Heart left ventricle (tissue), 16 donors: ENCODE measurements around the gene CTSA. TPM values are rescaled to one million over a fixed set of nuclear protein-coding genes. Genes with fewer than 3 reads are reported as not detected.
A peak's percentile ranks its signal among the peaks of the same experiment; 100 is the strongest.
"Not testable (repeated sequence)": the region's sequence is repeated elsewhere in the genome, so short reads cannot be mapped to it uniquely, and the experiment has no call there.

Source experiments
- ATAC-seq, 4 donors: fragments of 200-7000 bp; cut with Tn5 transposase; one replicate each; pipeline ENCODE4 v1.9.1; 2020 to 2022; ENCODE audit warnings: moderate library complexity in 4 of 4, mild to moderate bottlenecking in 3 of 4, moderate number of reproducible peaks in 1 of 4
- DNase-seq, 5 donors: peaks; one replicate each; pipeline ENCODE4 v3.0.0-alpha.2; 2020
- H3K27ac ChIP-seq, 12 donors: fragments of 200-600 bp; sonication (generic) in 4 of 12; one replicate each; pipeline versions ENCODE4 v1.5.0 to v1.8.0; 2016 to 2022; ENCODE audit warnings: mild to moderate bottlenecking in 2 of 12
- H3K27me3 ChIP-seq, 9 donors: fragments of 200-600 bp; sonication (generic) in 2 of 9; one replicate each; pipeline versions ENCODE4 v1.5.1 to v1.8.0; 2016 to 2022; ENCODE audit warnings: mild to moderate bottlenecking in 3 of 9
- H3K36me3 ChIP-seq, 9 donors: fragments of 200-600 bp; sonication (generic) in 2 of 9; one replicate each; pipeline versions ENCODE4 v1.5.0 to v1.8.0; 2018 to 2022; ENCODE audit warnings: mild to moderate bottlenecking in 2 of 9
- H3K4me1 ChIP-seq, 12 donors: fragments of 200-600 bp; sonication (generic) in 4 of 12; one replicate each; pipeline versions ENCODE4 v1.5.0 to v1.8.0; 2016 to 2022; ENCODE audit warnings: mild to moderate bottlenecking in 3 of 12
- H3K4me3 ChIP-seq, 12 donors: fragments of 200-600 bp; sonication (generic) in 4 of 12; one replicate each; pipeline versions ENCODE4 v1.5.0 to v1.8.0; 2017 to 2022; ENCODE audit warnings: mild to moderate bottlenecking in 9 of 12, moderate library complexity in 4 of 12
- H3K9me3 ChIP-seq, 12 donors: fragments of 200-600 bp; sonication (generic) in 4 of 12; one replicate each; pipeline versions ENCODE4 v1.5.0 to v1.8.0; 2016 to 2022; ENCODE audit warnings: mild to moderate bottlenecking in 1 of 12
- POLR2A ChIP-seq, 2 donors: fragments of 450-650 bp; IDR thresholded peaks; one replicate each; pipeline ENCODE4 v1.6.1; 2017; ENCODE audit warnings: antibody characterized with exemption in 2 of 2, mild to moderate bottlenecking in 2 of 2, moderate library complexity in 2 of 2
- WGBS, 4 donors: extraction: QIAGEN DNeasy Blood & Tissue Kit in 2 of 4; methylation state at CpG; one replicate each; pipeline versions ENCODE4 v1.1.5 to v1.1.7; 2013 to 2018; 5-methylcytosine and 5-hydroxymethylcytosine counted together
- intact Hi-C, 10 donors: fragments of 100-400 bp; cut with DNase I; formaldehyde crosslinking; loops; one replicate each; pipeline versions ENCODE4 v1.11.1 to v1.14.2; 2022
- polyA plus RNA-seq, 2 donors: library from polyadenylated mRNA; stranded (reverse); fragments of 200-250 nt; gene quantifications; one replicate each; pipeline ENCODE4 v1.2.3, GENCODE V29; 2013
- total RNA-seq, 9 donors: library from RNA; depleted of rRNA in 2 of 9; stranded (reverse); fragments of >200 nt in 2 of 9; fragmentation: NEBNext Ultra II Directional in 3 of 9; extraction: Animal tissue kit (Norgen Biotek cat#: 25700) in 3 of 9; gene quantifications; one replicate each; pipeline versions ENCODE4 v1.1.0 to v1.2.4, GENCODE V29; 2016 to 2023
- TF ChIP-seq, protein P1 (sequence below), 12 donors: fragments of 200-600 bp; sonication (generic) in 4 of 12; IDR thresholded peaks; one replicate each; pipeline versions ENCODE4 v1.5.0 to v1.8.0; 2018 to 2022; ENCODE audit warnings: antibody characterized with exemption in 12 of 12, mild to moderate bottlenecking in 5 of 12
- donor health status: ischemic (EF 13 %, LVEDD 7.1; RV severe dilation, severe dysfunction).
- donor health status: healthy with polysubstance abuse.
- donor health status: DM: no; HTN: yes; CAD: no.
- donor health status: DM: no; HTN: no; CAD: no.
- donor health status: ischemic (EF 25% LVEDD 6.9; RV normal size, moderate dysfunction).
- donor health status: ischemic (EF 25% LVEDD 5.7; RV mildly dilated, moderate dysfunction).
- donor health status: healthy.
- donor health status: DM: yes; HTN: yes; CAD: no.
- donor health status: ischemic (EF 35%, LVEDD 5.7; RV mildly dilated, moderate dysfunction).
- donor health status: nonischemic (EF 11% LVEDD 7.7; RV severe dilation, severe dysfunction).
- donor health status: DM: yes; HTN: yes; CAD: no.
- donor health status: PGD.
- donor health status: ischemic (EF 29% LVEDD 5.4; RV normal size, mild dysfunction).
- donor health status: nonischemic (EF 23%, LVEDD 6.1; RV moderate dilation, normal function).

CTSA gene
- total and polyA plus RNA-seq, 11 donors, result 62.5 to 214 (median 107) TPM

DNA sequence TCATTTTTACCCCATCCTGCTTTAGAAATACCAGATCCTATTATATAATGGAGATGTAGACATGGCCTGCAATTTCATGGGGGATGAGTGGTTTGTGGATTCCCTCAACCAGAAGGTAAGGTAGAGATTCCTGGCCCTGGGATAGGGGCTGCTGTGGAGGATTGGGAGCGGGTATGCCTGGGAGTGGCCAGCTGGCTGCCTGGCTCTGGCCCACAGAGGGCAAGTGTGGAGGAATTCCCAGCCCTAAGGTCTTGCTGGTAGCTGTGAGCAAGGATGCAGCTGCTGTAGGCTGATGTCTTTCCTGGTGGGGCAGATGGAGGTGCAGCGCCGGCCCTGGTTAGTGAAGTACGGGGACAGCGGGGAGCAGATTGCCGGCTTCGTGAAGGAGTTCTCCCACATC, 6.6 kb downstream of the CTSA start:
- TF ChIP-seq POLR2A (IDR thresholded peaks at IDR 0.05), result no peak
- TF ChIP-seq, protein P1, sequence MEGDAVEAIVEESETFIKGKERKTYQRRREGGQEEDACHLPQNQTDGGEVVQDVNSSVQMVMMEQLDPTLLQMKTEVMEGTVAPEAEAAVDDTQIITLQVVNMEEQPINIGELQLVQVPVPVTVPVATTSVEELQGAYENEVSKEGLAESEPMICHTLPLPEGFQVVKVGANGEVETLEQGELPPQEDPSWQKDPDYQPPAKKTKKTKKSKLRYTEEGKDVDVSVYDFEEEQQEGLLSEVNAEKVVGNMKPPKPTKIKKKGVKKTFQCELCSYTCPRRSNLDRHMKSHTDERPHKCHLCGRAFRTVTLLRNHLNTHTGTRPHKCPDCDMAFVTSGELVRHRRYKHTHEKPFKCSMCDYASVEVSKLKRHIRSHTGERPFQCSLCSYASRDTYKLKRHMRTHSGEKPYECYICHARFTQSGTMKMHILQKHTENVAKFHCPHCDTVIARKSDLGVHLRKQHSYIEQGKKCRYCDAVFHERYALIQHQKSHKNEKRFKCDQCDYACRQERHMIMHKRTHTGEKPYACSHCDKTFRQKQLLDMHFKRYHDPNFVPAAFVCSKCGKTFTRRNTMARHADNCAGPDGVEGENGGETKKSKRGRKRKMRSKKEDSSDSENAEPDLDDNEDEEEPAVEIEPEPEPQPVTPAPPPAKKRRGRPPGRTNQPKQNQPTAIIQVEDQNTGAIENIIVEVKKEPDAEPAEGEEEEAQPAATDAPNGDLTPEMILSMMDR (IDR thresholded peaks at IDR 0.05), result no peak
- no peak for ATAC-seq
- WGBS, 4 donors, result 94 to 99% (median 96%) methylated on average over 7 of the region's 7 CpGs
- peak in 1 of 5 donors; percentile 52 for DNase-seq
- H3K4me3 ChIP-seq, result no peak overlapping the region
- peaks cover 0 to 99% (median 91%) of the 10 kb centered on the region in 9 donors for H3K36me3 ChIP-seq
- H3K27me3 ChIP-seq, result no peaks in the 10 kb centered on the region
- H3K4me1 ChIP-seq, result peaks cover 0 to 7% (median 0%) of the 10 kb centered on the region in 12 donors
- H3K9me3 ChIP-seq, result no peaks in the 10 kb centered on the region
- no peak overlapping the region for H3K27ac ChIP-seq
- intact Hi-C loops, result loop anchor here in 1 of 10 donors (10.0 kb wide), 1 partner anchor 67 kb away; no protein-coding TSS in a partner anchor

DNA sequence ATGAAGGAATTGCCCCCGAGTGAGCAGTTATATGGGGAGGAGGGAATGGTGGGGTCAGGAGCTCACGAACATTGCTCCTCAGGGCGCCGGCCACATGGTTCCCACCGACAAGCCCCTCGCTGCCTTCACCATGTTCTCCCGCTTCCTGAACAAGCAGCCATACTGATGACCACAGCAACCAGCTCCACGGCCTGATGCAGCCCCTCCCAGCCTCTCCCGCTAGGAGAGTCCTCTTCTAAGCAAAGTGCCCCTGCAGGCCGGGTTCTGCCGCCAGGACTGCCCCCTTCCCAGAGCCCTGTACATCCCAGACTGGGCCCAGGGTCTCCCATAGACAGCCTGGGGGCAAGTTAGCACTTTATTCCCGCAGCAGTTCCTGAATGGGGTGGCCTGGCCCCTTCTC, 7.2 kb downstream of the CTSA start:
- no peak overlapping the region for H3K4me3 ChIP-seq
- ATAC-seq (no peak), DNase-seq (peak in 2 of 5 donors; percentile 1 to 22)
- H3K36me3 ChIP-seq, result peaks cover 0 to 98% (median 90%) of the 10 kb centered on the region in 9 donors
- peaks cover 0 to 1% (median 0%) of the 10 kb centered on the region in 12 donors for H3K4me1 ChIP-seq
- 86 to 89% (median 88%) methylated on average over 12 of the region's 12 CpGs for WGBS, 4 donors
- no peaks in the 10 kb centered on the region for H3K9me3 ChIP-seq
- H3K27ac ChIP-seq, result no peak overlapping the region
- H3K27me3 ChIP-seq, result no peaks in the 10 kb centered on the region
- intact Hi-C loops, result loop anchor here in 1 of 10 donors (10.0 kb wide), 1 partner anchor 67 kb away; no protein-coding TSS in a partner anchor
- TF ChIP-seq POLR2A (IDR thresholded peaks at IDR 0.05), result no peak
- TF ChIP-seq, protein P1 (IDR thresholded peaks at IDR 0.05), result no peak

DNA sequence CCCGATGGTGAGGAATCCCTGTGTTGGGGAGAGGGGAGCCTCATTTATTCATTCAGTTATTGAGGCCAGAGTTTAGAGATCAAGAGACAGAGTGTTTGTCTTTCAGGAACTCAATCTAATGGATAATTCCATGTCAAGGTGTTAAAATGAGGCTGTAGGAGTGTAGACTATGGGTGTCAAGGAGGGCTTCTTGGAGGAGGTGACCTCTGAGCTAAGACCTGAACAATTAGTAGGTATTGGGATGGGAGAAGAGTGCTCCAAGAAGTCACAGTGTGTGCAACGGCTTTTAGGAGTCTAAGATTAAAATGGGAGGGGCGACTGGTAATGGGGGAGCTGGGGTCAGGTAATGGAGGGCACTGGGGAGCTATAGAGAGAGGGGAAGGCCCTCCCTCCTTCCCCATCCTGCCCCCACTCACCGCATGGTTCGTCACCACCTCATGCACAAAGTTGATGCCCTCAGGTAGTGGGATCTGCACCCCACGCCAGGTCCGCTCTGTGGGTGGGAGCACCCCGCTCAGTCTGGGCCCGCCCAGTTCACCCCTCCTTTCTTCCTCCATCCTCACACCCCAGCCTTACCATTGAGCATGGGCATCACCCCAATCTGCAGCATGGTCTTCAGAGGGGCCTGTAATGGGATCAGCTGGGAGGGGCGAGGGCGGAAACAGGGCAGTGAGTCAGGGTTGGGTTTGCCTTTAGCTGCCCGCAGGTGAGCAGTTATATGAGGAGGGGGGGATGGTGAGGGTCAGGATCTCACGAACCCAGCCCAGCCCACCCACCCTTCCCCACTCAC, 8.1 kb downstream of the CTSA start:
- Histone ChIP-seq H3K4me3 (no peak overlapping the region), H3K4me1 (no peaks in the 10 kb centered on the region), H3K9me3 (no peaks in the 10 kb centered on the region), H3K27ac (no peak overlapping the region), H3K27me3 (no peaks in the 10 kb centered on the region), H3K36me3 (peaks cover 0 to 98% (median 89%) of the 10 kb centered on the region in 9 donors)
- intact Hi-C loops, result loop anchor here in 1 of 10 donors (10.0 kb wide), 1 partner anchor 66 kb away; no protein-coding TSS in a partner anchor
- DNase-seq (peak in 1 of 5 donors; percentile 7), ATAC-seq (peak in 1 of 4 donors; percentile 7)
- WGBS, 4 donors, result 87 to 94% (median 92%) methylated on average over 13 of the region's 13 CpGs
- TF ChIP-seq, protein P1 (IDR thresholded peaks at IDR 0.05), result no peak
- no peak for TF ChIP-seq POLR2A (IDR thresholded peaks at IDR 0.05)

DNA sequence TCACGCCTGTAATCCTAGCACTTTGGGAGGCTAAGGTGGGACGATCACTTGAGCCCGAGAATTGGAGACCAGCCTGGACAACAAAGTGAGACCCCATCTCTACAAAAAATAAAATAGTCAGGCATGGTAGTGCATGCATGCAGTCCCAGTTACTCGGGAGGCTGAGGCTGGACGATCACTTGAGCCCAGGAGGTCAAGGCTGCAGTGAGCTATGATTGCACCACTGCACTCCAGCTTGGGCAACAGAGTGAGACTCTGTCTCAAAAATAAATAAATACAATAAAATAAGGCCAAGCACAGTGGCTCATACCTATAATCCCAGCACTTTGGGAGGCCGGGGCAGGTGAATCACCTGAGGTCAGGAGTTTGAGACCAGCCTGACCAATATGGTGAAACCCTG, 10.2 kb downstream of the CTSA start:
- intact Hi-C loops, H3K27me3 ChIP-seq, H3K4me1 ChIP-seq, DNase-seq, ATAC-seq, H3K9me3 ChIP-seq, H3K27ac ChIP-seq, H3K4me3 ChIP-seq: not testable (repeated sequence)
- peaks cover 0 to 97% (median 85%) of the 10 kb centered on the region in 9 donors for H3K36me3 ChIP-seq
- 87 to 97% (median 95%) methylated on average over 6 of the region's 6 CpGs for WGBS, 4 donors
